ENCODE measurements around the gene NCAM1.

The NCAM1 gene

GRCh38 chr11:113090716-113091480, 129.7 kb downstream of the NCAM1 start:
- DNase-seq: no peak

- no peak for DNase-seq
Measured at GRCh38 chr11:113091481-113091780, 130.2 kb downstream of the NCAM1 start.

GRCh38 chr11:113096648-113097047, 135.4 kb downstream of the NCAM1 start:
- DNase-seq: no peak

GRCh38 chr11:113103932-113104690, 142.9 kb downstream of the NCAM1 start:
- DNase-seq: no peak

GRCh38 chr11:113104691-113105251, 143.6 kb downstream of the NCAM1 start:
- DNase-seq: no peak

- no peak for DNase-seq
Measured at GRCh38 chr11:113105592-113105991, 144.4 kb downstream of the NCAM1 start.

- DNase-seq: peak; percentile 65
Measured at GRCh38 chr11:113106507-113106906, 145.3 kb downstream of the NCAM1 start.

- DNase-seq: no peak
Measured at GRCh38 chr11:113110046-113110445, 148.8 kb downstream of the NCAM1 start.

- DNase-seq: no peak
Measured at GRCh38 chr11:113111156-113111555, 149.9 kb downstream of the NCAM1 start.

GRCh38 chr11:113112307-113112706, 151.1 kb downstream of the NCAM1 start:
- no peak for DNase-seq

GRCh38 chr11:113113801-113114704, 152.8 kb downstream of the NCAM1 start:
- peak; percentile 34 for DNase-seq

- DNase-seq: no peak
Measured at GRCh38 chr11:113114705-113115027, 153.4 kb downstream of the NCAM1 start.

GRCh38 chr11:113118104-113118503, 156.9 kb downstream of the NCAM1 start:
- no peak for DNase-seq

- DNase-seq: peak; percentile 3
Measured at GRCh38 chr11:113119074-113119473, 157.9 kb downstream of the NCAM1 start.

- no peak for DNase-seq
Measured at GRCh38 chr11:113119966-113120736, 158.9 kb downstream of the NCAM1 start.

- DNase-seq: no peak
Measured at GRCh38 chr11:113121746-113122145, 160.5 kb downstream of the NCAM1 start.

GRCh38 chr11:113124006-113124405, 162.8 kb downstream of the NCAM1 start:
- DNase-seq: no peak

GRCh38 chr11:113124578-113124977, 163.4 kb downstream of the NCAM1 start:
- no peak for DNase-seq

- no peak for DNase-seq
Measured at GRCh38 chr11:113129261-113129992, 168.2 kb downstream of the NCAM1 start.

- peak; percentile 18 for DNase-seq
Measured at GRCh38 chr11:113131036-113131775, 170.0 kb downstream of the NCAM1 start.

GRCh38 chr11:113133071-113133470, 171.9 kb downstream of the NCAM1 start:
- no peak for DNase-seq

Measured in fibroblast of skin of back (primary cell).